GM12864 (cell line): ENCODE results near the gene HCN4.

Experiments used
- DNase-seq: peaks from one replicate; pipeline ENCODE4 v3.0.0-alpha.2; 2011; ENCODE audit warnings: low read depth
- H3K4me3 ChIP-seq: 2 replicates; pipeline ENCODE4 v1.5.1; 2011; ENCODE audit warnings: mild to moderate bottlenecking, low read depth, low read length, control low read depth
- TF ChIP-seq, protein P1 (sequence below): IDR thresholded peaks from 2 replicates; pipeline ENCODE4 v1.5.1; 2011; ENCODE audit warnings: low read depth, mild to moderate bottlenecking, moderate library complexity, low read length, control low read depth, inconsistent platforms; ENCODE audit errors: missing control alignments

Gene HCN4

DNA sequence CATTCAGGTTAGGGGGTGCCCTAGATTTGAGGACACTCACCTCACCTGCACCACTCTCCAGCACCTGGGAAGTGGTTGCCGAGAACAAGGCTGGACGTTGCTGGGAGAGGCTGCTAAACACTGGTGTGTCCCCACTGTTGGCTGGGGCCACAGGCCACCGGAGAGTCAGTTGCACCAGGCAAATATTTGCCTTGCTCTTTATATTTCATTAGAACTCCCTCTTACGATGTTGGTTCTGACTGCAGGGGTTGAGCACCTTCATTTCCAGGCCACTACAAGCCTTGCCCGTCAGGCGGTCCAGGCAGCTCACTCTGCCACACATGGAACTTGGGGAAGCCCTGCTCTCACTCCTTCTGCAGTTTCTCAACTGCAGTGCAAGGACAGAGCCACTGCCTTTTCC lies 30.7 kb downstream of the HCN4 start:
- TF ChIP-seq, protein P1, sequence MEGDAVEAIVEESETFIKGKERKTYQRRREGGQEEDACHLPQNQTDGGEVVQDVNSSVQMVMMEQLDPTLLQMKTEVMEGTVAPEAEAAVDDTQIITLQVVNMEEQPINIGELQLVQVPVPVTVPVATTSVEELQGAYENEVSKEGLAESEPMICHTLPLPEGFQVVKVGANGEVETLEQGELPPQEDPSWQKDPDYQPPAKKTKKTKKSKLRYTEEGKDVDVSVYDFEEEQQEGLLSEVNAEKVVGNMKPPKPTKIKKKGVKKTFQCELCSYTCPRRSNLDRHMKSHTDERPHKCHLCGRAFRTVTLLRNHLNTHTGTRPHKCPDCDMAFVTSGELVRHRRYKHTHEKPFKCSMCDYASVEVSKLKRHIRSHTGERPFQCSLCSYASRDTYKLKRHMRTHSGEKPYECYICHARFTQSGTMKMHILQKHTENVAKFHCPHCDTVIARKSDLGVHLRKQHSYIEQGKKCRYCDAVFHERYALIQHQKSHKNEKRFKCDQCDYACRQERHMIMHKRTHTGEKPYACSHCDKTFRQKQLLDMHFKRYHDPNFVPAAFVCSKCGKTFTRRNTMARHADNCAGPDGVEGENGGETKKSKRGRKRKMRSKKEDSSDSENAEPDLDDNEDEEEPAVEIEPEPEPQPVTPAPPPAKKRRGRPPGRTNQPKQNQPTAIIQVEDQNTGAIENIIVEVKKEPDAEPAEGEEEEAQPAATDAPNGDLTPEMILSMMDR: no peak
- H3K4me3 ChIP-seq: no peak overlapping the region

DNA sequence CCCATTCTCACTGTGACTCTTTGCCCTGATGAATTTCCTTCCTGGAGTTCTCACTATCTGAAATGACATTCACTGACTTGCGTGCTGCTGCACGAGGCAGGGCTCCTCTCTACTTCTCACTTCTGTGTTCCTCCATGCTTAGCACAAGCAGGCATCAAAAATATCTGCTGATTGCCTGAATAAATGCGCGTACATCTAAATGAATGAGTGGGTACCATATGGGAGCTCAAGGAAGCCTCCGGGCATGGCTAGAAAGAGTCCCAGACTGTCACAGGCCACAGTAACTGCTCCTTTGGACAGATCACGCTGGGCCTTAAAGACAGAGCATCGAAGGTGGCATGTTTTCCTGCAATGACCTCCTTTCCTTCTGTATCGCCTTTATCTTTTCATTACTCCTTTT lies 31.6 kb downstream of the HCN4 start:
- H3K4me3 ChIP-seq: no peak overlapping the region
- DNase-seq: no peak
- TF ChIP-seq, protein P1: no peak

More for the DNA sequence above, 30.7 kb downstream of the HCN4 start:
- no peak for DNase-seq

DNA sequence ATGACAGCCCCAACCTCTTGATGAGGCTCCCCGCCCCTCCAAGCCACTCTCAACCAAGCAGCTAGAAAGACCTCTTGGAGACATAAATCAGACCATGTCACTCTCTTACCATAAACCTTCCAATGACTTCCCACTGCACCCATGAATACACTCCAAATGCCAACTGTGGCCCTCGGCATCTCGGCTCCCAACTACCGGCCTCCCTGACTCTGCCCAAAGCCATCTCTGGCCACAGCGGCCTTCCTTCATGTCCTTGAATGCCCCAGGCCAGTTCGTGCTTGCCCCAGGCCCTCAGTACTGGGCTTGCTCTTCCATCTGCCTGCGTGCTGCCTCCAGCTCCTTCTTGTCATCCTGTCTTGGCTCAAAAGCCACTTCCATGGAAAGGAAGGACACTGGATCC lies 32.0 kb downstream of the HCN4 start:
- TF ChIP-seq, protein P1: no peak
- DNase-seq: no peak
- no peak overlapping the region for H3K4me3 ChIP-seq

DNA sequence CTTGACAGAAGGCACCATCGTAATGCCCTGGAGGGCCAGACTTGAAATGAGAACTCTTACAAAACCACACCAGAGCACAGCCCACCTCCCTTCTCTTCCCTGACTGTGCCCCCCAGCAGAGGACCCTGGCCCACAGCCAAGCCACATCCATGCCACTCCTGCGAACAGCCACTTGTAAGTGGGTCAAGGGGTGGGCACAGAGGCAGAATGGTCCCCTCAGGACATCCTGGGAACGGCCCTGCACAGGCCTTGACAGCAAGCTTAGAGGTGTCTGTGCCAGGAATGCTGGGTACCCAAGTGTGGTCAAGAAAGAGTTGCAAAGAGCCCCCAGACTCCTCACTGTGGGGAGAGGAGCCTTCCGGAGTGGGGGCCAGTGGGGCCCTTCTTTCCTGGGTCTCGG lies 33.3 kb downstream of the HCN4 start:
- H3K4me3 ChIP-seq: no peak overlapping the region
- TF ChIP-seq, protein P1: no peak

DNA sequence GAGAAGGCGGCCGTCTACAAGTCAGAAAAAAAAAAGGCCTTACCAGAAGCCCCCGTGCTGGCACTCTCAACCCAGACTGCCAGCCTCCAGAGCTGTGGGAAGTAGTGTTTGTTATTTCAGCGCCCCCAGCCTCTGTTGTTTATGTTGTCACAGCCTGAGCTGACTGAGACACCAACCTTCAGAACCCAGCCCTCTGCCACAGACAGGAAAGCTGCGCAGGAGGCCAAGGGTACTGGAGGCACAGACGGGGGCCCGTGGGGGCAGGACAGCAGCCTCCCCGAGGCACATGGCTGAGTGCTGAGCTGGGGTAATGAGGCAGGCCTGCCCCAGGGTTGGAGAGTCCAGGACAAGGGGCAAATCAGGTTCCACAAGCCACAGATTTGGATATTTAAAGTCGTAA lies 33.7 kb downstream of the HCN4 start:
- H3K4me3 ChIP-seq: no peak overlapping the region
- no peak for DNase-seq
- TF ChIP-seq, protein P1: no peak

More for the DNA sequence above, 33.3 kb downstream of the HCN4 start:
- DNase-seq: no peak

DNA sequence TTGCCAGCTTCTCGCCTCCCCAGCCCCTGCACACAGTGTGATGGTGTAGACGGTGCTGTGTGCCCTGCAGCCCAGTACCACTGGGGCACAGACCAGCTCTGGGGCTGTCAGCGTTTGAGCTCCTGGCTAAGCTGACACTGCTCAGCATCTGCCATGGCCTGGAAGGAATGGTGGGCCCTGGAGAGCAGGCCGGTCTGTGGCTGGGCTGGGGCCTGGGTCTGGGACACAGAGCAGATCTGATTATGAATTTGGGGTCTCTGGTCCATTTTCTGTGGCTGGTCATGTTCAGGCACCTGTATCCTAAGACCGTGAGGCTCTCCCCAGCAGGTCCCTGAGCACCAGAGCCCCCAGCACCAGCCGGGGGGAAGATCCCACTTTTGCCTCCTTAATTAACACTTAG lies 34.7 kb downstream of the HCN4 start:
- TF ChIP-seq, protein P1: no peak
- no peak overlapping the region for H3K4me3 ChIP-seq

DNA sequence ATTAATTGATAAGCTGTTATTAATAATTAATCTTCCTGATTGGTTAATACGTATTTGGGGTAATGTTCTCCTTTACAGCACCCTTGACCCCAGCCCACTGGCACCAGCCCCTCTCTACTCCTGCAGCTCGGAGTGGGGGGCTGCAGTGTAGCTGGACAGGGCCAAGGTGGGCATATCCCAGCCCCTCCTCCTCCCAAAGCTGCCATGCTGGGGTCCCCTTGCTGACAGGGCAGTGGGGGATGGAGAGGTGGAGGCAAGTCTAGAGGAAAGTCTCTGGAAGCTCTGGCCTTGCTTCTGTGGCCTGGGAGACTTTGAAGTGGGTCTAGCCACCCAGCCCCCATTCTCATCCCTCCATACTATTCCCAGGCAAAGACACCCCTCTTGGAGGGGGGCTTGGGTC lies 35.8 kb downstream of the HCN4 start:
- TF ChIP-seq, protein P1: no peak
- no peak overlapping the region for H3K4me3 ChIP-seq
- no peak for DNase-seq

More for the DNA sequence above, 34.7 kb downstream of the HCN4 start:
- DNase-seq: no peak
